H1 (cell line): ENCODE measurements around the gene ZNF586. TPM values are rescaled to one million over a fixed set of nuclear protein-coding genes. Genes with fewer than 3 reads are reported as not detected.

Source experiments
- CTCF ChIA-PET: fragments of 300-600 bp; sonication (Branson Sonifier 250); formaldehyde crosslinking; loops from one replicate; lab custom pipeline; 2021; ENCODE audit not compliant: partially characterized antibody; lab: Charles Lee
- POLR2A ChIA-PET: fragments of 300-600 bp; sonication (Branson Sonifier 250); formaldehyde crosslinking; loops from one replicate; lab custom pipeline; 2021; ENCODE audit warnings: inconsistent platforms; ENCODE audit not compliant: partially characterized antibody; lab: Charles Lee
- DNase-seq, 2 experiments: peaks; one replicate each; pipeline versions ENCODE4 v3.0.0 to v3.0.0-alpha.2; 2010 to 2022; ENCODE audit warnings: low spot score in 2 of 2, low read depth in 1 of 2, mixed read lengths in 1 of 2
- FAIRE-seq: peaks from 2 replicates; lab custom pipeline; 2011; peaks lifted over from hg19 to GRCh38; lab: Jason Lieb, UNC
- H2AFZ ChIP-seq: 2 replicates; pipeline ENCODE4 v1.8.1; 2012; ENCODE audit warnings: low read length, inconsistent platforms
- H2AK5ac ChIP-seq: 2 replicates; pipeline ENCODE4 v1.6.1; 2013; ENCODE audit warnings: low read depth, low read length
- H2BK120ac ChIP-seq: replicated peaks from 2 replicates; pipeline ENCODE3; 2013; ENCODE audit warnings: low read depth, low read length, inconsistent platforms
- H2BK12ac ChIP-seq: 2 replicates; pipeline ENCODE4 v1.6.1; 2013; ENCODE audit warnings: low read depth, low read length
- H2BK15ac ChIP-seq: 2 replicates; pipeline ENCODE4 v1.6.1; 2013; ENCODE audit warnings: low read length
- H2BK20ac ChIP-seq: 2 replicates; pipeline ENCODE4 v1.6.1; 2013; ENCODE audit warnings: low read length
- H2BK5ac ChIP-seq: 2 replicates; pipeline ENCODE4 v1.6.1; 2013; ENCODE audit warnings: low read depth, low read length
- H3K14ac ChIP-seq: 2 replicates; pipeline ENCODE4 v1.6.1; 2013; ENCODE audit warnings: inconsistent platforms; ENCODE audit not compliant: insufficient read length
- H3K18ac ChIP-seq: 2 replicates; pipeline ENCODE4 v1.6.1; 2013; ENCODE audit warnings: low read length; ENCODE audit errors: extremely low read depth
- H3K23ac ChIP-seq: 2 replicates; pipeline ENCODE4 v1.6.1; 2013; ENCODE audit warnings: inconsistent platforms; ENCODE audit not compliant: insufficient read length
- H3K23me2 ChIP-seq: 2 replicates; pipeline ENCODE4 v1.6.1; 2013; ENCODE audit warnings: low read depth, low read length
- H3K27ac ChIP-seq: 2 replicates; pipeline ENCODE4 v1.6.1; 2011; ENCODE audit warnings: low read depth, low read length, inconsistent platforms
- H3K27me3 ChIP-seq, 4 experiments: replicated peaks in 1 of 4; 1 replicate in 1 of 4; 2 replicates in 3 of 4; pipeline versions ENCODE4 v1.6.1 to v1.8.1; 2011 to 2013; ENCODE audit warnings: low read length in 3 of 4, mild to moderate bottlenecking in 3 of 4, inconsistent platforms in 2 of 4, mixed read lengths in 2 of 4, moderate library complexity in 1 of 4; ENCODE audit not compliant: control insufficient read depth in 3 of 4, insufficient read depth in 3 of 4; ENCODE audit errors: extremely low read depth in 1 of 4
- H3K36me3 ChIP-seq, 4 experiments: 2 replicates each; pipeline versions ENCODE4 v1.6.1 to v1.8.1; 2011 to 2013; ENCODE audit warnings: mild to moderate bottlenecking in 4 of 4, low read length in 3 of 4, moderate library complexity in 2 of 4, control low read depth in 1 of 4, inconsistent platforms in 1 of 4; ENCODE audit not compliant: insufficient read depth in 4 of 4, control insufficient read depth in 2 of 4
- H3K4ac ChIP-seq: replicated peaks from 2 replicates; pipeline ENCODE3; 2013; ENCODE audit warnings: low read length, low read depth, mixed read lengths, inconsistent platforms; ENCODE audit not compliant: insufficient read length
- H3K4me1 ChIP-seq, 4 experiments: replicated peaks in 1 of 4; 1 replicate in 1 of 4; 2 replicates in 3 of 4; pipeline versions ENCODE4 v1.6.1 to v1.8.1; 2011 to 2013; ENCODE audit warnings: low read length in 3 of 4, inconsistent platforms in 2 of 4, mixed read lengths in 1 of 4; ENCODE audit not compliant: insufficient read depth in 4 of 4, control insufficient read depth in 3 of 4
- H3K4me2 ChIP-seq, 2 experiments: 2 replicates each; pipeline versions ENCODE4 v1.6.1 to v1.8.1; 2011 to 2013; ENCODE audit warnings: low read depth in 2 of 2, low read length in 2 of 2, control low read depth in 1 of 2, inconsistent platforms in 1 of 2, mild to moderate bottlenecking in 1 of 2; ENCODE audit not compliant: insufficient read depth in 1 of 2
- H3K4me3 ChIP-seq, 4 experiments: fragments of 200-600, 300-600 bp in 1 of 4; sonication (generic), shearing (Covaris generic), sonication (Bioruptor Twin) in 1 of 4; 2 replicates each; pipeline versions ENCODE4 v1.5.1 to v1.8.1; 2011 to 2016; ENCODE audit warnings: low read length in 4 of 4, low read depth in 3 of 4, control low read depth in 2 of 4, inconsistent platforms in 2 of 4, mild to moderate bottlenecking in 2 of 4, mixed read lengths in 1 of 4, moderate library complexity in 1 of 4; ENCODE audit not compliant: insufficient read depth in 2 of 4; ENCODE audit errors: extremely low read depth in 1 of 4
- H3K56ac ChIP-seq: replicated peaks from 2 replicates; pipeline ENCODE3; 2013; ENCODE audit warnings: low read depth, mild to moderate bottlenecking, mixed read lengths, low read length, inconsistent platforms; ENCODE audit not compliant: insufficient read length
- H3K79me1 ChIP-seq: 2 replicates; pipeline ENCODE4 v1.6.1; 2013; ENCODE audit warnings: low read depth, low read length, control low read depth
- H3K79me2 ChIP-seq, 2 experiments: 2 replicates each; pipeline versions ENCODE4 v1.6.1 to v1.8.1; 2012 to 2013; ENCODE audit warnings: low read length in 2 of 2, mild to moderate bottlenecking in 2 of 2, inconsistent platforms in 1 of 2; ENCODE audit not compliant: insufficient read depth in 2 of 2, control insufficient read depth in 1 of 2
- H3K9ac ChIP-seq, 4 experiments: replicated peaks in 1 of 4; 1 replicate in 1 of 4; 2 replicates in 3 of 4; pipeline versions ENCODE4 v1.6.1 to v1.8.1; 2011 to 2013; ENCODE audit warnings: low read depth in 3 of 4, low read length in 3 of 4, control low read depth in 2 of 4, mild to moderate bottlenecking in 2 of 4, moderate library complexity in 2 of 4, inconsistent platforms in 1 of 4; ENCODE audit errors: extremely low read depth in 1 of 4
- H3K9me3 ChIP-seq, 2 experiments: 2 replicates each; pipeline versions ENCODE4 v1.6.1 to v1.8.1; 2012 to 2013; ENCODE audit warnings: mild to moderate bottlenecking in 2 of 2, moderate library complexity in 2 of 2, control low read depth in 1 of 2, inconsistent platforms in 1 of 2, low read depth in 1 of 2, low read length in 1 of 2, mixed read lengths in 1 of 2; ENCODE audit not compliant: insufficient read depth in 2 of 2
- H4K20me1 ChIP-seq, 2 experiments: replicated peaks in 1 of 2; 2 replicates each; pipeline versions ENCODE3 to v1.8.1; 2011 to 2013; ENCODE audit warnings: inconsistent platforms in 2 of 2, low read length in 2 of 2, mild to moderate bottlenecking in 1 of 2; ENCODE audit not compliant: insufficient read depth in 2 of 2, control insufficient read depth in 1 of 2
- H4K5ac ChIP-seq: 2 replicates; pipeline ENCODE4 v1.6.1; 2013; ENCODE audit warnings: low read length, low read depth, mixed read lengths, inconsistent platforms; ENCODE audit not compliant: insufficient read length
- H4K8ac ChIP-seq: 2 replicates; pipeline ENCODE4 v1.8.0; 2013; ENCODE audit warnings: mild to moderate bottlenecking, moderate library complexity, low read length, inconsistent platforms; ENCODE audit not compliant: insufficient read depth; ENCODE audit errors: extremely low read depth
- H4K91ac ChIP-seq: replicated peaks from 2 replicates; pipeline ENCODE3; 2013; ENCODE audit warnings: low read length, mixed read lengths, inconsistent platforms; ENCODE audit not compliant: insufficient read length
- BACH1 ChIP-seq: IDR thresholded peaks from 2 replicates; pipeline ENCODE4 v1.6.1; 2012; ENCODE audit warnings: low read length, improper control_type of control experiment
- BCL11A ChIP-seq, 2 experiments: IDR thresholded peaks; one replicate each; pipeline ENCODE4 v1.6.1; 2011; ENCODE audit warnings: low read depth in 2 of 2, low read length in 2 of 2, mild to moderate bottlenecking in 2 of 2
- CBX8 ChIP-seq: fragments of 300-800, 300-1000 bp; sonication (generic); IDR thresholded peaks from 2 replicates; pipeline ENCODE4 v1.7.1; 2016; ENCODE audit warnings: low read depth, low read length, borderline replicate concordance
- CTCF ChIP-seq, 3 experiments: IDR thresholded peaks; 1 replicate in 2 of 3; 2 replicates in 1 of 3; pipeline versions ENCODE4 v1.5.1 to v1.6.1; 2011; ENCODE audit warnings: low read length in 3 of 3, mild to moderate bottlenecking in 3 of 3, inconsistent platforms in 2 of 3, low read depth in 1 of 3, moderate library complexity in 1 of 3; ENCODE audit not compliant: insufficient read depth in 1 of 3; ENCODE audit errors: control extremely low read depth in 1 of 3
- HDAC6 ChIP-seq: IDR thresholded peaks from one replicate; pipeline ENCODE4 v1.7.1; 2012; ENCODE audit warnings: low read depth, mild to moderate bottlenecking, inconsistent platforms, low read length, moderate library complexity
- MAFK ChIP-seq: IDR thresholded peaks from 2 replicates; pipeline ENCODE4 v1.6.1; 2012; ENCODE audit warnings: low read depth, mild to moderate bottlenecking, improper control_type of control experiment, low read length
- SP1 ChIP-seq: IDR thresholded peaks from 2 replicates; pipeline ENCODE4 v1.6.1; 2011; ENCODE audit warnings: low read depth, low read length
- SRF ChIP-seq: IDR thresholded peaks from 2 replicates; pipeline ENCODE4 v1.6.1; 2011; ENCODE audit warnings: mild to moderate bottlenecking, low read depth, low read length, moderate library complexity
- TAF7 ChIP-seq: optimal IDR thresholded peaks from 2 replicates; pipeline ENCODE3; 2011; ENCODE audit warnings: low read depth, mild to moderate bottlenecking, inconsistent platforms, low read length, moderate library complexity, borderline replicate concordance
- USF2 ChIP-seq: IDR thresholded peaks from 2 replicates; pipeline ENCODE4 v1.6.1; 2011; ENCODE audit warnings: low read length, improper control_type of control experiment
- YY1 ChIP-seq: IDR thresholded peaks from 2 replicates; pipeline ENCODE4 v1.6.1; 2011; ENCODE audit warnings: low read depth, mild to moderate bottlenecking, low read length
- WGBS, 2 experiments: shearing (Covaris generic) in 1 of 2; methylation state at CpG; one replicate each; pipeline versions ENCODE4 v1.1.6 to v1.1.7; 2013 to 2015; ENCODE audit warnings: low lambda C conversion rate in 2 of 2, mixed read lengths in 2 of 2, inconsistent platforms in 1 of 2, low coverage in 1 of 2, missing lambda C conversion rate in 1 of 2; ENCODE audit not compliant: insufficient replicate concordance in 2 of 2, insufficient coverage in 1 of 2, insufficient read length in 1 of 2; ENCODE audit errors: extremely low coverage in 1 of 2, missing lambda C conversion rate in 1 of 2; 5-methylcytosine and 5-hydroxymethylcytosine counted together
- polyA plus RNA-seq, 7 experiments: library from polyadenylated mRNA; depleted of rRNA in 3 of 7; stranded (reverse) in 5 of 7; unstranded in 2 of 7; fragments of >200 nt in 5 of 7; fragments of 200-250 nt in 2 of 7; gene quantifications; 1 replicate in 5 of 7; 2 replicates in 1 of 7; 4 replicates in 1 of 7; pipeline versions ENCODE4 v1.2.1 to v1.2.3, GENCODE V29; 2011 to 2013; ENCODE audit warnings: missing spikeins in 2 of 7, mixed read lengths in 2 of 7
- total RNA-seq: library from RNA; stranded (reverse); fragmentation: NEBNext Ultra II Directional; extraction: Animal tissue kit (Norgen Biotek cat#: 25700); gene quantifications from 2 replicates; pipeline ENCODE4 v1.2.1, GENCODE V29; 2021

The ZNF586 gene
- total and polyA plus RNA-seq, 2 of the 8 experiments (the other 6 are each of a cell fraction or from before 2014, with no cell fraction given), result 8.1 to 15.5 TPM

DNA sequence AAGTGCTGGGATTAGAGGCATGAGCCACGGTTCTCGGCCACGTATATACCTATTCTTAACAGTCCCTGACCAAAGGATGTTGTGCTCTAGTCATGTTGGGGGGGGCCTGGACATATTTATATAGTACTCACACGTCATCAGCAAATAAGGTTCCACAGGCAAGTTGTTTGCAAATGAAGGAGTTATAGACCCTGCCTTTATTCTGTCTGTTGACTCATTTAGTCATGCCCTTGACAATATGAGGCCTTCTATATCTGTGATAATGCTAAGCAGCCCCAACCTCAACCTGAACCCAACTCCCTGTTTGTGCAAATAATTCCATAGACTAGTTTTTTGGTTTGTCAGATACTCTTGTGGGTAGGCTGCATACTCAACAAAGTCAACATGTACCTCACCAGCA, 8.9 kb downstream of the ZNF586 start:
- H3K9me3 ChIP-seq, result peaks cover 4 to 9% of the 10 kb centered on the region in 2 experiments; a peak in 3 of 4 replicates
- no peak for DNase-seq
- TF ChIP-seq CBX8 (no peak), YY1 (no peak), MAFK (no peak), USF2 (no peak), BACH1 (no peak), SRF (no peak), TAF7 (no peak), HDAC6 (no peak), BCL11A (IDR thresholded peaks at IDR 0.05; ENCODE audit: low read depth in 2 of 2, low read length in 2 of 2) (no peak), SP1 (no peak), CTCF (IDR thresholded peaks at IDR 0.05; ENCODE audit: control extremely low read depth in 1 of 3, insufficient read depth in 1 of 3, low read depth in 1 of 3, low read length in 3 of 3) (no peak)

More for the DNA sequence above, 8.9 kb downstream of the ZNF586 start:
- H2BK15ac ChIP-seq, result no peak overlapping the region
- peaks cover 3 to 12% of the 10 kb centered on the region in 2 experiments for H4K20me1 ChIP-seq
- H3K4ac ChIP-seq, result no peak overlapping the region
- H3K18ac ChIP-seq, result no peak overlapping the region
- H4K91ac ChIP-seq, result no peak overlapping the region
- no peak overlapping the region for H2AK5ac ChIP-seq
- FAIRE-seq, result no peak
- peaks cover 18% of the 10 kb centered on the region for H3K79me1 ChIP-seq
- no peak overlapping the region for H2BK120ac ChIP-seq
- H3K36me3 ChIP-seq, result peaks cover 5 to 40% (median 28%) of the 10 kb centered on the region in 4 experiments; a peak in 6 of 8 replicates
- H3K4me3 ChIP-seq, result no peak overlapping the region
- H4K5ac ChIP-seq, result no peak overlapping the region
- no peak overlapping the region for H3K27ac ChIP-seq
- peaks cover 8 to 65% of the 10 kb centered on the region in 2 experiments; a peak in 3 of 4 replicates for H3K79me2 ChIP-seq
- H3K27me3 ChIP-seq, result no peaks in the 10 kb centered on the region
- H3K4me1 ChIP-seq, result no peaks in the 10 kb centered on the region
- H3K4me2 ChIP-seq, result no peak overlapping the region
- H2BK20ac ChIP-seq, result no peak overlapping the region
- ChIA-PET POLR2A (no interaction called here), CTCF (no interaction called here)
- no peak overlapping the region for H2BK5ac ChIP-seq
- H2BK12ac ChIP-seq, result no peak overlapping the region
- no peak overlapping the region for H3K23ac ChIP-seq
- no peak overlapping the region for H4K8ac ChIP-seq
- no peak overlapping the region for H3K56ac ChIP-seq
- no peak overlapping the region for H3K9ac ChIP-seq
- WGBS, 2 experiments, result 89% methylated on average over 4 of the region's 4 CpGs; no CpG with 5 or more reads in 1 of the 2 experiments
- H2AFZ ChIP-seq, result no peak overlapping the region
- H3K23me2 ChIP-seq, result no peaks in the 10 kb centered on the region
- no peak overlapping the region for H3K14ac ChIP-seq
